Endothelial cell of umbilical vein (primary cell): ENCODE results near the gene VPS9D1. TPM values are rescaled to one million over a fixed set of nuclear protein-coding genes. Genes with fewer than 3 reads are reported as not detected.

Experiments
- BruUV-seq: library from RNA; stranded (reverse); fragments of 400-500 nt; replicated peaks from 2 replicates; lab custom pipeline; 2021; lab: Mats Ljungman, UMichigan
- CTCF ChIA-PET: fragments of 300-600, 350-600 bp; sonication (Branson Sonifier 250); formaldehyde crosslinking; loops from one replicate; lab custom pipeline; 2021; ENCODE audit warnings: antibody characterized with exemption, inconsistent platforms; lab: Charles Lee
- POLR2A ChIA-PET: fragments of 300-600, 350-600 bp; sonication (Branson Sonifier 250); formaldehyde crosslinking; loops from one replicate; lab custom pipeline; 2021; ENCODE audit warnings: antibody characterized with exemption, inconsistent platforms; lab: Charles Lee
- DNase-seq: peaks from one replicate; pipeline ENCODE4 v3.0.0-alpha.2; 2011; ENCODE audit warnings: low read depth, low spot score
- FAIRE-seq: peaks from 2 replicates; lab custom pipeline; 2011; peaks lifted over from hg19 to GRCh38; lab: Jason Lieb, UNC
- H2AFZ ChIP-seq: 2 replicates; pipeline ENCODE4 v1.6.0; 2012; ENCODE audit warnings: low read depth, low read length, control low read depth, inconsistent platforms
- H3K27ac ChIP-seq: 2 replicates; pipeline ENCODE4 v1.5.1; 2011; ENCODE audit warnings: low read depth, mild to moderate bottlenecking, control low read depth, low read length, moderate library complexity; ENCODE audit not compliant: insufficient read depth
- H3K27me3 ChIP-seq, 2 experiments: 2 replicates each; pipeline versions ENCODE4 v1.6.0 to v1.6.1; 2011; ENCODE audit warnings: low read length in 2 of 2, mixed read lengths in 1 of 2; ENCODE audit not compliant: control insufficient read depth in 2 of 2, insufficient read depth in 2 of 2
- H3K36me3 ChIP-seq, 2 experiments: 2 replicates in 1 of 2; 3 replicates in 1 of 2; pipeline ENCODE4 v1.5.1; 2011; ENCODE audit warnings: low read length in 2 of 2, mild to moderate bottlenecking in 1 of 2, moderate library complexity in 1 of 2; ENCODE audit not compliant: control insufficient read depth in 2 of 2, insufficient read depth in 2 of 2; ENCODE audit errors: extremely low read depth in 1 of 2
- H3K4me1 ChIP-seq: 3 replicates; pipeline ENCODE4 v1.5.1; 2011; ENCODE audit warnings: mild to moderate bottlenecking, low read length; ENCODE audit not compliant: control insufficient read depth, insufficient read depth; ENCODE audit errors: extremely low read depth
- H3K4me2 ChIP-seq: 2 replicates; pipeline ENCODE4 v1.6.1; 2011; ENCODE audit warnings: low read length, control low read depth, mixed read lengths; ENCODE audit not compliant: insufficient read depth
- H3K4me3 ChIP-seq, 3 experiments: fragments of 200-600 bp in 1 of 3; sonication (generic), shearing (Covaris generic) in 1 of 3; replicated peaks in 1 of 3; 2 replicates each; pipeline ENCODE4 v1.5.1; 2011 to 2016; ENCODE audit warnings: control low read depth in 3 of 3, low read length in 3 of 3, mild to moderate bottlenecking in 2 of 3, inconsistent platforms in 1 of 3, low read depth in 1 of 3, moderate library complexity in 1 of 3; ENCODE audit not compliant: insufficient read depth in 1 of 3
- H3K79me2 ChIP-seq: 2 replicates; pipeline ENCODE4 v1.6.0; 2012; ENCODE audit warnings: low read length, inconsistent platforms; ENCODE audit not compliant: control insufficient read depth, insufficient read depth
- H3K9ac ChIP-seq: replicated peaks from 2 replicates; pipeline ENCODE3; 2011; ENCODE audit warnings: low read length, control low read depth; ENCODE audit not compliant: insufficient read depth; ENCODE audit errors: extremely low read depth
- H3K9me1 ChIP-seq: replicated peaks from 3 replicates; pipeline ENCODE4 v1.6.0; 2011; ENCODE audit warnings: mild to moderate bottlenecking, low read length; ENCODE audit not compliant: control insufficient read depth, insufficient read depth; ENCODE audit errors: extremely low read depth
- H3K9me3 ChIP-seq: replicated peaks from 2 replicates; pipeline ENCODE4 v1.5.1; 2012; ENCODE audit warnings: low read length, inconsistent platforms; ENCODE audit not compliant: control insufficient read depth, insufficient read depth
- H4K20me1 ChIP-seq: replicated peaks from 2 replicates; pipeline ENCODE3; 2011; ENCODE audit warnings: mild to moderate bottlenecking, low read length; ENCODE audit not compliant: control insufficient read depth, insufficient read depth; ENCODE audit errors: extremely low read depth
- EZH2 ChIP-seq: IDR thresholded peaks from 2 replicates; pipeline ENCODE4 v1.6.1; 2012; ENCODE audit warnings: borderline replicate concordance, low read depth, mild to moderate bottlenecking, moderate library complexity, low read length, inconsistent platforms; ENCODE audit not compliant: severe bottlenecking
- FOS ChIP-seq: IDR thresholded peaks from 2 replicates; pipeline ENCODE4 v1.6.1; 2011; ENCODE audit warnings: mild to moderate bottlenecking, low read length, moderate library complexity, borderline replicate concordance; ENCODE audit not compliant: insufficient read depth
- GATA2 ChIP-seq: IDR thresholded peaks from 2 replicates; pipeline ENCODE4 v1.7.0; 2011; ENCODE audit warnings: low read depth, mild to moderate bottlenecking, moderate library complexity, mixed read lengths, low read length; ENCODE audit not compliant: insufficient read length, insufficient read depth
- JUN ChIP-seq: IDR thresholded peaks from 2 replicates; pipeline ENCODE4 v1.6.1; 2011; ENCODE audit warnings: borderline replicate concordance, low read depth; ENCODE audit not compliant: insufficient read length, insufficient read depth
- MYC ChIP-seq: IDR thresholded peaks from one replicate; pipeline ENCODE4 v1.6.1; 2011; ENCODE audit warnings: mild to moderate bottlenecking, low read depth, low read length
- POLR2A ChIP-seq: IDR thresholded peaks from 2 replicates; pipeline ENCODE4 v1.6.1; 2012; ENCODE audit warnings: low read depth, mild to moderate bottlenecking, control low read depth, low read length
- POLR2AphosphoS5 ChIP-seq: IDR thresholded peaks from 2 replicates; pipeline ENCODE4 v1.6.1; 2012; ENCODE audit warnings: low read depth, mild to moderate bottlenecking, control low read depth, low read length, moderate library complexity; ENCODE audit not compliant: insufficient read depth
- dilution Hi-C: fragments of 300-500 bp; cut with MboI; formaldehyde crosslinking; loops from one replicate; pipeline ENCODE4 v1.15.0; 2019; ENCODE audit warnings: low sequenced_read_pairs; ENCODE audit not compliant: extremely low pct_ligation_motif_present
- intact Hi-C: fragments of 100-400 bp; cut with micrococcal nuclease; formaldehyde crosslinking; loops from one replicate; pipeline ENCODE4 v1.10.0; 2022
- polyA plus RNA-seq, 4 experiments: library from polyadenylated mRNA; depleted of rRNA in 3 of 4; stranded (reverse) in 3 of 4; unstranded in 1 of 4; fragments of >200 nt; gene quantifications; 2 replicates each; pipeline versions ENCODE4 v1.2.1 to v1.2.3, GENCODE V29; 2011 to 2012; ENCODE audit warnings: missing spikeins in 1 of 4
- total RNA-seq: library from RNA; stranded (reverse); gene quantifications from 2 replicates; pipeline ENCODE4 v1.2.3, GENCODE V29; 2021
- TF ChIP-seq, protein P1 (sequence below): IDR thresholded peaks from 2 replicates; pipeline ENCODE4 v1.6.1; 2011; ENCODE audit not compliant: insufficient read depth, insufficient read length
- TF ChIP-seq, protein P2 (sequence below), 2 donors: IDR thresholded peaks; 1 replicate in 1 of 2; 2 replicates in 1 of 2; pipeline ENCODE4 v1.5.1; 2011; ENCODE audit warnings: low read length in 2 of 2, mild to moderate bottlenecking in 2 of 2, moderate library complexity in 2 of 2, control low read depth in 1 of 2, inconsistent platforms in 1 of 2, low read depth in 1 of 2; ENCODE audit not compliant: insufficient read depth in 1 of 2; ENCODE audit errors: extremely low read depth in 1 of 2

The VPS9D1 gene
- total and polyA plus RNA-seq, 2 donors (not counting 3 experiments of a cell fraction or from before 2014, with no cell fraction given): 15.5 to 17.3 TPM

DNA sequence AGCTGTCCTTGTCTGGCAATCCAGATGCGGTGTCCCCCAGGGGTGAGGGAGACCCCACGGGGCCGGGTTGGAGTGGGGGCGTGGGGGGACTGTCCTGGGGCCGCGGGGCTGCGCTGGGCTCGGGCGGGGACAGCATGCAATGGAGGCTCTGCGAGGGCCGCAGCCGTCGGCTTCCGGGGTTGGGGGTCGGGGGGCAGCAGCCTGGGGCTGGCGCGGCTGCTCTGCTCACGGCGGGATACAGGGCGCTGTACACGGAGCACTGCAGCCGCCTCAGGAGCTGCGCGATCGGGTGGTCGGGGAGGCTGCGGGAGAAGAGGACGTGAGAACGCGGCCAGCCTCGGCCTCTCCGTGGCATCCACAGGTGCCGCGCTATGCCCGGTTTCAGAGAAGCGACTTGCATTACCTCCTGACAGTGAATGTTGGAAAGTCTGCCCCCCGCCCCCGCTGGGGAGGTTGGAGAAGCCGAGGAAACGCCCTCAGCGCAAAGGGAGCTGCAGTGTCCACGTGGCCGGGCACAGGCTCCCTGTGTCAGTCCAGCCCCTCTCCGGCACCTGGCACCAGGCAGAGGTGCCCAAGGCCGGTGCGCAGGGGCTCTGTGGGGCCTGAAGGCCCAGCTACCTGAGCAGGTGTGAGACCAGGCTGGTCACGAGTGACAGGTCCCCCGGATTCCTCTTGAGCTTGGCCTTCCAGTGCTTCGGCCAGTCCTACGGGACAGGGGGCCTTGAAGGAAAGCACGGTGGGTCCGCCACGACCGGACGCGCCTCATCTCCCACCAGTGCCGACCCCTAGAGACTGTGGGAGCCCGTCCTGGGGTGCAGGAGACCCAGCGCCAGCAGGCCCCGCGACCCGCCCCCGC is 9.8 kb downstream of the VPS9D1 start:
- POLR2A ChIA-PET: no interaction called here
- TF ChIP-seq POLR2A: no peak
- TF ChIP-seq POLR2AphosphoS5: no peak
- TF ChIP-seq, protein P1, sequence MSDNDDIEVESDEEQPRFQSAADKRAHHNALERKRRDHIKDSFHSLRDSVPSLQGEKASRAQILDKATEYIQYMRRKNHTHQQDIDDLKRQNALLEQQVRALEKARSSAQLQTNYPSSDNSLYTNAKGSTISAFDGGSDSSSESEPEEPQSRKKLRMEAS: no peak
- no peak for TF ChIP-seq EZH2
- no peak for TF ChIP-seq MYC
- TF ChIP-seq JUN: no peak
- no peak for TF ChIP-seq GATA2
- TF ChIP-seq, protein P2, sequence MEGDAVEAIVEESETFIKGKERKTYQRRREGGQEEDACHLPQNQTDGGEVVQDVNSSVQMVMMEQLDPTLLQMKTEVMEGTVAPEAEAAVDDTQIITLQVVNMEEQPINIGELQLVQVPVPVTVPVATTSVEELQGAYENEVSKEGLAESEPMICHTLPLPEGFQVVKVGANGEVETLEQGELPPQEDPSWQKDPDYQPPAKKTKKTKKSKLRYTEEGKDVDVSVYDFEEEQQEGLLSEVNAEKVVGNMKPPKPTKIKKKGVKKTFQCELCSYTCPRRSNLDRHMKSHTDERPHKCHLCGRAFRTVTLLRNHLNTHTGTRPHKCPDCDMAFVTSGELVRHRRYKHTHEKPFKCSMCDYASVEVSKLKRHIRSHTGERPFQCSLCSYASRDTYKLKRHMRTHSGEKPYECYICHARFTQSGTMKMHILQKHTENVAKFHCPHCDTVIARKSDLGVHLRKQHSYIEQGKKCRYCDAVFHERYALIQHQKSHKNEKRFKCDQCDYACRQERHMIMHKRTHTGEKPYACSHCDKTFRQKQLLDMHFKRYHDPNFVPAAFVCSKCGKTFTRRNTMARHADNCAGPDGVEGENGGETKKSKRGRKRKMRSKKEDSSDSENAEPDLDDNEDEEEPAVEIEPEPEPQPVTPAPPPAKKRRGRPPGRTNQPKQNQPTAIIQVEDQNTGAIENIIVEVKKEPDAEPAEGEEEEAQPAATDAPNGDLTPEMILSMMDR (IDR thresholded peaks at IDR 0.05; ENCODE audit: extremely low read depth in 1 of 2, insufficient read depth in 1 of 2, low read depth in 1 of 2, low read length in 2 of 2): no peak
- no peak for TF ChIP-seq FOS
- no peaks in the 10 kb centered on the region for H3K9me3 ChIP-seq
- peaks cover 14% of the 10 kb centered on the region for H3K79me2 ChIP-seq
- no peak overlapping the region for H3K9ac ChIP-seq
- no peak for DNase-seq
- no peak overlapping the region for H3K4me2 ChIP-seq
- H3K4me3 ChIP-seq: no peak overlapping the region
- H2AFZ ChIP-seq: no peak overlapping the region
- H3K27ac ChIP-seq: no peak overlapping the region
- FAIRE-seq: no peak
- peaks cover 0 to 3% of the 10 kb centered on the region in 2 experiments for H3K36me3 ChIP-seq
- no peaks in the 10 kb centered on the region for H4K20me1 ChIP-seq
- peaks cover 9% of the 10 kb centered on the region for H3K4me1 ChIP-seq
- dilution Hi-C loops (no loop called here), intact Hi-C loops (loop anchor here (1.0 kb wide), 1 partner anchor 8 kb away; no protein-coding TSS in a partner anchor)
- no peaks in the 10 kb centered on the region for H3K9me1 ChIP-seq
- H3K27me3 ChIP-seq: no peaks in the 10 kb centered on the region
- no TSS peak for BruUV-seq
- CTCF ChIA-PET: interaction anchor here (1.1 to 2.6 kb wide), 3 partner anchors 11 to 149 kb away, joined by 3 to 13 read pairs (median 4); no protein-coding TSS in a partner anchor
